GM23248 (cell line): ENCODE results near the gene RNF150.

ENCODE experiments used
- EZH2 ChIP-seq: fragments of 200-600 bp; sonication (generic); IDR thresholded peaks from 2 replicates; pipeline ENCODE4 v1.6.1; 2018; ENCODE audit warnings: antibody characterized with exemption, mild to moderate bottlenecking; ENCODE audit not compliant: insufficient read depth, poor library complexity, severe bottlenecking
- EZH2phosphoT487 ChIP-seq: fragments of 200-600 bp; sonication (generic); IDR thresholded peaks from 2 replicates; pipeline ENCODE4 v1.6.1; 2018; ENCODE audit warnings: antibody characterized with exemption, moderate library complexity, mild to moderate bottlenecking, low read depth; ENCODE audit not compliant: insufficient read depth

DNA sequence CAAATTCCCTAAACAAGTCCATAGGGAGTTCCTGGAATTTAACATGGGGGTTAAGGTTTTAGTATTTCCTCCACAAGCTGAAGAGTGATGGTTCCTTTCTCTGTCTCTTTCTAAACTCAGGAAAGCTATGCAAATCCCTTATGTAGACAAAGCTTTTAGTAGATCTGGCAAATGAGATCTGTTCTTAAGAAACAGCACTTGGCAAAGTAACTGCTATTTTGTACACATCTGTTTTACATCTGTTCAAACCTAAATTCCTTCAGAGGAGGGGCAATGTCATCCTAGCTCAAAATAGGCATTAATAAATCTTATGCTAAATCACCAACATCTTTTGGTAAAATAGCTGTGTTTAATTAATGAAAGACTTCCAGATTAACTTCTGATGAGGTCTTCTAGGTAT is 239.3 kb downstream of the RNF150 start:
- no peak for TF ChIP-seq EZH2
- no peak for TF ChIP-seq EZH2phosphoT487
